Measurements from ENCODE around the gene BCLAF1.

- TF ChIP-seq CTCF (conservative IDR thresholded peaks at IDR 0.05 in 1 of 2, IDR thresholded peaks at IDR 0.05 in 1 of 2; ENCODE audit: extremely low read depth in 1 of 2, insufficient read depth in 1 of 2, low read depth in 1 of 2, low read length in 2 of 2) (no peak), EZH2 (IDR thresholded peaks at IDR 0.05; ENCODE audit: borderline replicate concordance, low read length) (no peak)
These were observed 35.9 kb downstream of the BCLAF1 start for GRCh38 chr6:136253734-136254133.
